ENCODE data around the gene ETV1.

DNA sequence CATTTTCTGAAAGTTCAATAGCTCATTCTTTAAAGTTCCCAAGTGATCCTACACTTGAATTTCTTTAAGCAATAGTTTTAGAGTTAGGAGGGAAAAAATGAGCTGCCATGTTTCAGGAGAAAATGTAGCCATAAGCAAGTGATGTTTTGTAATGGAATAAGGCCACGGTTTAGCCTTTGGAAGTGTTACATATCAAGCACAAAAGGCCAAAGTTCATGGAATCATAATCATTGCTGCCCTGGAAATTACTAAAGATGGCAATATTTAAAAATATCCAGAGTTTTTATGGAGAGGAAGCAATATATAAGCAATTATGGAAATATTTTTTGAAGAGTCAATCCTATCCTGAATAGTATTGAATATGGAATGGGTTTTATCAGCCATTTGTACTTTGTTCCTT is 68.4 kb downstream of the ETV1 start:
- TF ChIP-seq, protein P1, sequence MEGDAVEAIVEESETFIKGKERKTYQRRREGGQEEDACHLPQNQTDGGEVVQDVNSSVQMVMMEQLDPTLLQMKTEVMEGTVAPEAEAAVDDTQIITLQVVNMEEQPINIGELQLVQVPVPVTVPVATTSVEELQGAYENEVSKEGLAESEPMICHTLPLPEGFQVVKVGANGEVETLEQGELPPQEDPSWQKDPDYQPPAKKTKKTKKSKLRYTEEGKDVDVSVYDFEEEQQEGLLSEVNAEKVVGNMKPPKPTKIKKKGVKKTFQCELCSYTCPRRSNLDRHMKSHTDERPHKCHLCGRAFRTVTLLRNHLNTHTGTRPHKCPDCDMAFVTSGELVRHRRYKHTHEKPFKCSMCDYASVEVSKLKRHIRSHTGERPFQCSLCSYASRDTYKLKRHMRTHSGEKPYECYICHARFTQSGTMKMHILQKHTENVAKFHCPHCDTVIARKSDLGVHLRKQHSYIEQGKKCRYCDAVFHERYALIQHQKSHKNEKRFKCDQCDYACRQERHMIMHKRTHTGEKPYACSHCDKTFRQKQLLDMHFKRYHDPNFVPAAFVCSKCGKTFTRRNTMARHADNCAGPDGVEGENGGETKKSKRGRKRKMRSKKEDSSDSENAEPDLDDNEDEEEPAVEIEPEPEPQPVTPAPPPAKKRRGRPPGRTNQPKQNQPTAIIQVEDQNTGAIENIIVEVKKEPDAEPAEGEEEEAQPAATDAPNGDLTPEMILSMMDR (IDR thresholded peaks at IDR 0.05; ENCODE audit: low read depth, low read length, poor library complexity, severe bottlenecking) = no peak
- no peak for TF ChIP-seq EZH2phosphoT487 (IDR thresholded peaks at IDR 0.05; ENCODE audit: borderline replicate concordance, low read length)
